DLD1 (cell line): ENCODE measurements around the gene ZCCHC12.

ENCODE experiments used
- in situ Hi-C: cut with HindIII; loops from 2 replicates; pipeline ENCODE4 v1.10.0; 2017; ENCODE audit warnings: low sequenced_read_pairs

ZCCHC12 gene

DNA sequence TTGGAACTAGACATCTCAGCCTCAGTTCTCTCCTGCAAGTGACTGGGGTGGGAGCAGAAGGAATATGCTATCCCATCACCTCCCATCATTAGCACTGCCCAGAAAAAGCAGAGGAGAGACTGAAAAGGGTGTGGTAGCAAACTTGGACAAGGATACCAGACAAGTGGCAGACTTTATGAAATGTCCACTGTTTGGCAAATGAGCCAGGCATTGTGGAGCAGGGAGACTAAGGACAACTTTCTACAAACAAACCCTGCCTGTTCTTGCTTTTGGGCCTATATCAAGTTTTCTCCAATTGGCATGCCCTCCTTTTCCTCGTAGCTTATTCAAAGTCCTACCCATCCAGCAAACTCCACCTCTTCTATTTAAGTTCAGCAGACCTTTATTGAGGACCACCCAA lies 41.6 kb downstream of the ZCCHC12 start:
- in situ Hi-C loops = no loop called here

DNA sequence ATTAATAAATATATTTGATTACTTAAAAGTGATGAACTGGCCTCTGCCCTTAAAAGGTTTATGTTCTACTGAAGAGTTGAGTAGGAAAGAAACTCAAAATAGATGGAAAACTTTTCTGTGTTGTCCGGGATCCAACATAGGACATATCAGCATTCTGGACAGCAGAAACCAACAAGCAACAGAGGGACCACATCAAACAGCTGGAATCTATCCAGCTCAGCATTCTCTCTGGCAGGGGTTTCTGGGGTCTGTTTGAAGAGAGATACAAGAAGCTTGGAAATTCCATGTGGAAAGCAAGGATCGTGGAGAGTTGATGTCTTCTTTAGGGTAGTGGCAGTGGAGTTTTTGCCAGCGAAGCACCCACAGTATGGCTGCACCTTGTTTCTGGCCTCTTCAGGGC lies 43.6 kb downstream of the ZCCHC12 start:
- in situ Hi-C loops = no loop called here

DNA sequence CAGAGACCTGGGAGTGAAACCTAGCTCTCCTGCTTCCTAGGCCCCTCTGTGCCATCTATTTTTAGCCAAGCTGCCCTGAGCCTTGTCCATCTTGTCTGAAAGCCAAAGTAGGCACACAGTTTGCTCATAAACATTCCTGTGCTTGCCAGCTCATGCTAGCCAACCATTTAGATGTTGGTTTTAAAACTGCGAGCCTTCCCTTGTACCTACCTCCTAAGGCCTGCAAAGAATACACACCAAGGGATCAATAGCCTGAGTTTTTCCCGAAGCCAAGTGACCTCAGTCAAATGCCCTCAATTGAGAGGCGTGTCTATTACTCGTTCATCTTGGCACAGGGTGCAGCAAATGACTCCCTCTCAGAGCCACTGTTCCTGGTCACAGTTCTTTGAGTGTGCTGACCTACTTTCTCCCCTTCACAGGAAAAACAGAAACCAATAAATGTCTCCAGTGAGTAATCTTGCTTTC lies 48.5 kb downstream of the ZCCHC12 start:
- in situ Hi-C loops = no loop called here
